Central memory CD8-positive, alpha-beta T cell (primary cell): ENCODE measurements around the gene DOLPP1.

Experiments used
- ATAC-seq: fragments of 150-1000 bp; cut with Tn5 transposase; replicated peaks from 2 replicates; pipeline ENCODE4 v1.10.0; 2022; ENCODE audit warnings: mild to moderate bottlenecking, moderate FRiP score, moderate number of reproducible peaks; ENCODE audit not compliant: poor library complexity, severe bottlenecking; ENCODE audit errors: extremely low read depth
- DNase-seq, 2 donors: peaks; one replicate each; pipeline ENCODE4 v3.0.0; 2021; ENCODE audit warnings: low spot score in 2 of 2
- H3K27ac Mint-ChIP-seq: one replicate; pipeline ENCODE4 v1.8.0; 2022; ENCODE audit warnings: low read depth, mild to moderate bottlenecking, moderate library complexity, mixed read lengths
- H3K27me3 Mint-ChIP-seq: one replicate; pipeline ENCODE4 v1.8.0; 2022; ENCODE audit warnings: mixed read lengths
- H3K36me3 Mint-ChIP-seq: one replicate; pipeline ENCODE4 v1.8.0; 2022; ENCODE audit warnings: mild to moderate bottlenecking, moderate library complexity, mixed read lengths; ENCODE audit not compliant: insufficient read depth
- H3K4me1 Mint-ChIP-seq: one replicate; pipeline ENCODE4 v1.8.0; 2022; ENCODE audit warnings: mixed read lengths
- H3K4me3 Mint-ChIP-seq: one replicate; pipeline ENCODE4 v1.8.0; 2022; ENCODE audit warnings: mild to moderate bottlenecking, moderate library complexity, mixed read lengths
- H3K9me3 Mint-ChIP-seq: one replicate; pipeline ENCODE4 v1.8.0; 2022; ENCODE audit warnings: mixed read lengths

Gene DOLPP1

GRCh38 chr9:129084087-129084486 is 3.2 kb downstream of the DOLPP1 start:
- peaks cover 6% of the 10 kb centered on the region for H3K4me1 Mint-ChIP-seq
- H3K36me3 Mint-ChIP-seq = peaks cover 22% of the 10 kb centered on the region

GRCh38 chr9:129089246-129089645 is 8.3 kb downstream of the DOLPP1 start:
- Mint-ChIP-seq H3K36me3 (peaks cover 6% of the 10 kb centered on the region), H3K27me3 (no peaks in the 10 kb centered on the region), H3K4me1 (no peaks in the 10 kb centered on the region), H3K9me3 (no peaks in the 10 kb centered on the region), H3K27ac (no peak overlapping the region), H3K4me3 (no peak overlapping the region)
- no peak for ATAC-seq
- no peak for DNase-seq

More at GRCh38 chr9:129084087-129084486, 3.2 kb downstream of the DOLPP1 start:
- H3K27me3 Mint-ChIP-seq = no peaks in the 10 kb centered on the region
- DNase-seq = no peak
- no peaks in the 10 kb centered on the region for H3K9me3 Mint-ChIP-seq
- no peak for ATAC-seq
- H3K4me3 Mint-ChIP-seq = no peak overlapping the region
- H3K27ac Mint-ChIP-seq = no peak overlapping the region

- Mint-ChIP-seq H3K27me3 (no peaks in the 10 kb centered on the region), H3K4me1 (no peaks in the 10 kb centered on the region), H3K36me3 (peaks cover 5% of the 10 kb centered on the region), H3K9me3 (no peaks in the 10 kb centered on the region), H3K4me3 (no peak overlapping the region), H3K27ac (no peak overlapping the region)
- DNase-seq = no peak
- no peak for ATAC-seq
These were observed 12.9 kb downstream of the DOLPP1 start for GRCh38 chr9:129093602-129094386.

- ATAC-seq (no peak), DNase-seq (no peak)
- Mint-ChIP-seq H3K27me3 (no peaks in the 10 kb centered on the region), H3K4me1 (no peaks in the 10 kb centered on the region), H3K36me3 (peaks cover 5% of the 10 kb centered on the region), H3K4me3 (no peak overlapping the region), H3K9me3 (no peaks in the 10 kb centered on the region), H3K27ac (no peak overlapping the region)
These were observed 13.7 kb downstream of the DOLPP1 start for GRCh38 chr9:129094387-129095169.

GRCh38 chr9:129095170-129095667 is 14.3 kb downstream of the DOLPP1 start:
- Mint-ChIP-seq H3K27ac (no peak overlapping the region), H3K4me1 (no peaks in the 10 kb centered on the region), H3K9me3 (no peaks in the 10 kb centered on the region), H3K4me3 (no peak overlapping the region), H3K27me3 (no peaks in the 10 kb centered on the region), H3K36me3 (peaks cover 5% of the 10 kb centered on the region)
- ATAC-seq (no peak), DNase-seq (no peak)

GRCh38 chr9:129095908-129096307 is 15.0 kb downstream of the DOLPP1 start:
- Mint-ChIP-seq H3K4me1 (no peaks in the 10 kb centered on the region), H3K27ac (no peak overlapping the region), H3K36me3 (peaks cover 5% of the 10 kb centered on the region), H3K4me3 (no peak overlapping the region), H3K27me3 (no peaks in the 10 kb centered on the region), H3K9me3 (no peaks in the 10 kb centered on the region)
- no peak for ATAC-seq
- no peak for DNase-seq

- H3K36me3 Mint-ChIP-seq = peaks cover 5% of the 10 kb centered on the region
- H3K4me3 Mint-ChIP-seq = no peak overlapping the region
- DNase-seq (no peak), ATAC-seq (no peak)
- no peak overlapping the region for H3K27ac Mint-ChIP-seq
- H3K4me1 Mint-ChIP-seq = no peaks in the 10 kb centered on the region
- no peaks in the 10 kb centered on the region for H3K27me3 Mint-ChIP-seq
- no peaks in the 10 kb centered on the region for H3K9me3 Mint-ChIP-seq
These were observed 16.9 kb downstream of the DOLPP1 start for GRCh38 chr9:129097671-129098306.

- DNase-seq = no peak
- peaks cover 5% of the 10 kb centered on the region for H3K36me3 Mint-ChIP-seq
- no peaks in the 10 kb centered on the region for H3K4me1 Mint-ChIP-seq
- H3K27me3 Mint-ChIP-seq = no peaks in the 10 kb centered on the region
- no peak for ATAC-seq
- no peaks in the 10 kb centered on the region for H3K9me3 Mint-ChIP-seq
- peak overlapping the region; percentile 35 for H3K27ac Mint-ChIP-seq
- H3K4me3 Mint-ChIP-seq = no peak overlapping the region
These were observed 17.4 kb downstream of the DOLPP1 start for GRCh38 chr9:129098328-129098727.

GRCh38 chr9:129100383-129101169 is 19.7 kb downstream of the DOLPP1 start:
- no peak for ATAC-seq
- no peaks in the 10 kb centered on the region for H3K4me1 Mint-ChIP-seq
- H3K27ac Mint-ChIP-seq = no peak overlapping the region
- no peaks in the 10 kb centered on the region for H3K27me3 Mint-ChIP-seq
- H3K9me3 Mint-ChIP-seq = no peaks in the 10 kb centered on the region
- no peak overlapping the region for H3K4me3 Mint-ChIP-seq
- DNase-seq = no peak
- peaks cover 5% of the 10 kb centered on the region for H3K36me3 Mint-ChIP-seq

GRCh38 chr9:129101279-129101678 is 20.4 kb downstream of the DOLPP1 start:
- Mint-ChIP-seq H3K27me3 (no peaks in the 10 kb centered on the region), H3K27ac (no peak overlapping the region), H3K9me3 (no peaks in the 10 kb centered on the region), H3K36me3 (peaks cover 3% of the 10 kb centered on the region), H3K4me1 (no peaks in the 10 kb centered on the region), H3K4me3 (no peak overlapping the region)
- ATAC-seq (no peak), DNase-seq (no peak)

GRCh38 chr9:129102095-129102525 is 21.2 kb downstream of the DOLPP1 start:
- no peak overlapping the region for H3K27ac Mint-ChIP-seq

More at GRCh38 chr9:129102095-129102525, 21.2 kb downstream of the DOLPP1 start:
- Mint-ChIP-seq H3K36me3 (peaks cover 3% of the 10 kb centered on the region), H3K4me3 (no peak overlapping the region), H3K27me3 (no peaks in the 10 kb centered on the region), H3K4me1 (no peaks in the 10 kb centered on the region), H3K9me3 (no peaks in the 10 kb centered on the region)
- ATAC-seq (no peak), DNase-seq (no peak)
